ENCODE measurements around the gene VPS13C.

DNA sequence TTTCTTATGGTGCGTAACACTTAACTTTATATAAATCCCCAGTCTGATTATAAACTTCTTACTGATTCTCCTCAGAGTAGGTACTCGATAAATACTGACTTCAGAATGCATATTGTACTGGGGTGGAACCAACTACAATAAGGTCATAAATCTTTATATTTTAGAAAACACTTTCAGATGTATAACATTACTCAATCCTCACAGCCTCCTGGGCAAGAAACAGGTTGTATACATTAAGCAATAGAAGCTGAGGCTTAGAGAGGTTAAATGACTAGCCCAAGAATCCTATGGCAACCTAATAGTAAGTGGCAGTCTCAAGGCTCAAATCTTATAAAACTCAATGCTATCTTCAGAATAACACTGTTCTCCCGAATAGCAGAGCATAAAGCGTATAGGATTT, 9.1 kb downstream of the VPS13C start:
- TF ChIP-seq, protein P1, sequence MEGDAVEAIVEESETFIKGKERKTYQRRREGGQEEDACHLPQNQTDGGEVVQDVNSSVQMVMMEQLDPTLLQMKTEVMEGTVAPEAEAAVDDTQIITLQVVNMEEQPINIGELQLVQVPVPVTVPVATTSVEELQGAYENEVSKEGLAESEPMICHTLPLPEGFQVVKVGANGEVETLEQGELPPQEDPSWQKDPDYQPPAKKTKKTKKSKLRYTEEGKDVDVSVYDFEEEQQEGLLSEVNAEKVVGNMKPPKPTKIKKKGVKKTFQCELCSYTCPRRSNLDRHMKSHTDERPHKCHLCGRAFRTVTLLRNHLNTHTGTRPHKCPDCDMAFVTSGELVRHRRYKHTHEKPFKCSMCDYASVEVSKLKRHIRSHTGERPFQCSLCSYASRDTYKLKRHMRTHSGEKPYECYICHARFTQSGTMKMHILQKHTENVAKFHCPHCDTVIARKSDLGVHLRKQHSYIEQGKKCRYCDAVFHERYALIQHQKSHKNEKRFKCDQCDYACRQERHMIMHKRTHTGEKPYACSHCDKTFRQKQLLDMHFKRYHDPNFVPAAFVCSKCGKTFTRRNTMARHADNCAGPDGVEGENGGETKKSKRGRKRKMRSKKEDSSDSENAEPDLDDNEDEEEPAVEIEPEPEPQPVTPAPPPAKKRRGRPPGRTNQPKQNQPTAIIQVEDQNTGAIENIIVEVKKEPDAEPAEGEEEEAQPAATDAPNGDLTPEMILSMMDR (IDR thresholded peaks at IDR 0.05 in 4 of 5, conservative IDR thresholded peaks at IDR 0.05 in 1 of 5) = no peak
- TF ChIP-seq POLR2A (IDR thresholded peaks at IDR 0.05) = no peak
